GM23338 (cell line): ENCODE measurements around the gene GLG1. TPM values are rescaled to one million over a fixed set of nuclear protein-coding genes. Genes with fewer than 3 reads are reported as not detected.
"Not testable (repeated sequence)": the region's sequence is repeated elsewhere in the genome, so short reads cannot be mapped to it uniquely, and the experiment has no call there.

Experiments
- ATAC-seq: fragments of 200-7000 bp; cut with Tn5 transposase; 3 replicates; pipeline ENCODE4 v1.9.1; 2020
- DNase-seq: peaks from one replicate; pipeline ENCODE4 v3.0.0-alpha.2; 2015; ENCODE audit warnings: low spot score
- H2AFZ ChIP-seq: fragments of 200-600 bp; sonication (generic); 2 replicates; pipeline ENCODE4 v1.8.0; 2016; ENCODE audit warnings: antibody characterized with exemption, mild to moderate bottlenecking, moderate library complexity
- H3F3A ChIP-seq: fragments of 200-600 bp; sonication (generic); replicated peaks from 2 replicates; pipeline ENCODE4 v1.8.0; 2017; ENCODE audit warnings: antibody characterized with exemption, mixed run types, low read depth
- H3K27ac ChIP-seq: fragments of 200-600 bp; sonication (generic); 2 replicates; pipeline ENCODE4 v1.6.1; 2016; ENCODE audit warnings: low read depth
- H3K27me3 ChIP-seq: fragments of 200-600 bp; sonication (generic); 2 replicates; pipeline ENCODE4 v1.8.0; 2016; ENCODE audit warnings: mild to moderate bottlenecking, mixed run types, moderate library complexity; ENCODE audit not compliant: insufficient read depth
- H3K36me3 ChIP-seq: fragments of 200-600 bp; sonication (generic); 2 replicates; pipeline ENCODE4 v1.8.0; 2016; ENCODE audit warnings: mild to moderate bottlenecking; ENCODE audit not compliant: insufficient read depth
- H3K4me1 ChIP-seq: fragments of 200-600 bp; sonication (generic); 2 replicates; pipeline ENCODE4 v1.8.0; 2016; ENCODE audit warnings: mild to moderate bottlenecking, moderate library complexity; ENCODE audit not compliant: insufficient read depth
- H3K4me2 ChIP-seq: fragments of 200-600 bp; sonication (generic); 2 replicates; pipeline ENCODE4 v1.7.1; 2017; ENCODE audit warnings: mixed run types
- H3K4me3 ChIP-seq: fragments of 200-600 bp; sonication (generic); 2 replicates; pipeline ENCODE4 v1.6.1; 2016; ENCODE audit warnings: mixed run types
- H3K79me2 ChIP-seq: fragments of 200-600 bp; sonication (generic); replicated peaks from 2 replicates; pipeline ENCODE4 v1.8.0; 2017; ENCODE audit warnings: mild to moderate bottlenecking; ENCODE audit not compliant: insufficient read depth
- H3K9me2 ChIP-seq: fragments of 200-600 bp; sonication (generic); 2 replicates; pipeline ENCODE4 v1.8.0; 2017; ENCODE audit not compliant: insufficient read depth
- H4K20me1 ChIP-seq: fragments of 200-600 bp; sonication (generic); replicated peaks from 2 replicates; pipeline ENCODE4 v1.8.0; 2017; ENCODE audit warnings: mild to moderate bottlenecking; ENCODE audit not compliant: insufficient read depth
- H3K27ac Mint-ChIP-seq: 2 replicates; pipeline ENCODE4 v1.8.0; 2020; ENCODE audit warnings: inconsistent platforms, mild to moderate bottlenecking, moderate library complexity, mixed read lengths
- H3K27me3 Mint-ChIP-seq: 3 replicates; pipeline ENCODE4 v1.8.0; 2022; ENCODE audit warnings: low read depth, mild to moderate bottlenecking, moderate library complexity, mixed read lengths, inconsistent platforms; ENCODE audit not compliant: insufficient read depth, poor library complexity
- H3K36me3 Mint-ChIP-seq: 3 replicates; pipeline ENCODE4 v1.8.0; 2021; ENCODE audit warnings: low read depth, mild to moderate bottlenecking, inconsistent platforms, moderate library complexity, mixed read lengths
- H3K4me1 Mint-ChIP-seq: 3 replicates; pipeline ENCODE4 v1.8.0; 2020; ENCODE audit warnings: mild to moderate bottlenecking, inconsistent platforms, mixed read lengths
- H3K4me3 Mint-ChIP-seq: 3 replicates; pipeline ENCODE4 v1.8.0; 2021; ENCODE audit warnings: moderate library complexity, mild to moderate bottlenecking, inconsistent platforms, mixed read lengths
- H3K9me3 Mint-ChIP-seq: 3 replicates; pipeline ENCODE4 v1.8.0; 2020; ENCODE audit warnings: moderate library complexity, mild to moderate bottlenecking, inconsistent platforms, mixed read lengths
- CREB1 ChIP-seq: fragments of 250-450 bp; sonication (Bioruptor Pico); IDR thresholded peaks from 2 replicates; pipeline ENCODE4 v1.5.0; 2020; ENCODE audit warnings: low read depth, mild to moderate bottlenecking, moderate library complexity
- EZH2phosphoT487 ChIP-seq: fragments of 200-600 bp; sonication (generic); IDR thresholded peaks from one replicate; pipeline ENCODE4 v1.8.1; 2018; ENCODE audit warnings: antibody characterized with exemption; ENCODE audit not compliant: unreplicated experiment
- JUNB ChIP-seq: IDR thresholded peaks from one replicate; pipeline ENCODE4 v1.6.1; 2016; ENCODE audit warnings: antibody characterized with exemption; ENCODE audit not compliant: unreplicated experiment
- NANOG ChIP-seq: IDR thresholded peaks from 2 replicates; pipeline ENCODE4 v1.6.1; 2016; ENCODE audit warnings: antibody characterized with exemption, borderline replicate concordance
- REST ChIP-seq: IDR thresholded peaks from one replicate; pipeline ENCODE4 v1.6.1; 2018; ENCODE audit warnings: antibody characterized with exemption; ENCODE audit not compliant: unreplicated experiment
- STAT1 ChIP-seq: IDR thresholded peaks from one replicate; pipeline ENCODE4 v1.6.1; 2016; ENCODE audit warnings: antibody characterized with exemption; ENCODE audit not compliant: unreplicated experiment
- ZNF114 ChIP-seq: fragments of 250-450 bp; sonication (Bioruptor Pico); IDR thresholded peaks from 2 replicates; pipeline ENCODE4 v1.5.0; 2020; ENCODE audit warnings: mild to moderate bottlenecking, moderate library complexity
- ZNF331 ChIP-seq: fragments of 250-450 bp; sonication (Bioruptor Pico); IDR thresholded peaks from 2 replicates; pipeline ENCODE4 v1.5.0; 2020; ENCODE audit warnings: low read depth, mild to moderate bottlenecking, moderate library complexity
- polyA plus RNA-seq: library from polyadenylated mRNA; unstranded; fragments of >200 nt; fragmentation: Nextera tagmentation; extraction: Ambion mirVana; gene quantifications from 2 replicates; pipeline ENCODE4 v1.2.1, GENCODE V29; 2016
- total RNA-seq: library from RNA; depleted of rRNA; stranded (reverse); fragments of >200 nt; shearing (Covaris generic); gene quantifications from 2 replicates; pipeline ENCODE4 v1.2.3, GENCODE V29; 2014

The GLG1 gene
- total and polyA plus RNA-seq, 2 experiments from 2014 or later = 61.2 to 211 TPM

GRCh38 chr16:74443624-74444346 is 163.1 kb downstream of the GLG1 start:
- not testable (repeated sequence) for H4K20me1 ChIP-seq, H3K27ac ChIP-seq, H3K27ac Mint-ChIP-seq

DNA sequence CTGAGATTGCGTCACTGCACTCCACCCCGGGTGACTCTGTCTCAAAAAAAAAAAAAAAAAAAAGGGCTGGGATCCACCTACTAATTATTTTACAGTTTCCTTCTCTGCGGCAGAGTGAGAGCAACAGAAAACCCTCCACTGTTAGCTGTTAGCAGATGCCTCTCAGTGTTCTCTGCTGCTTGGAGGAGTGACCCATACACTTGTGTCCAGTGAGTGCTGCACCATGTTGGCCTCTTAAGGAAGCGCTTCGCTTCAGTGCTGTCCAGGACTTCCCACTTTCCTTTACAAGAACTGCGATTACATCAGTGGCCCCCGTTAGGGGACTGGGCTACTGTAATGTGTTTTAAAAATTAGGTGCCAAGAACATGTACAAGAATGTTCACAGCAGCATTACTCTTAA is 167.2 kb downstream of the GLG1 start:
- Histone ChIP-seq H3F3A (no peaks in the 10 kb centered on the region), H3K4me1 (no peaks in the 10 kb centered on the region), H3K4me2 (no peak overlapping the region), H3K4me3 (no peak overlapping the region), H2AFZ (no peak overlapping the region), H3K9me2 (no peaks in the 10 kb centered on the region), H3K27ac (no peak overlapping the region), H3K79me2 (no peaks in the 10 kb centered on the region), H3K27me3 (no peaks in the 10 kb centered on the region), H3K36me3 (no peaks in the 10 kb centered on the region), H4K20me1 (no peaks in the 10 kb centered on the region; the same call in 1 of the 2 replicates)
- peaks cover 10% of the 10 kb centered on the region; the same call in 2 of the 3 replicates for H3K9me3 Mint-ChIP-seq
- DNase-seq (no peak), ATAC-seq (no peak)
- no peak overlapping the region for H3K4me3 Mint-ChIP-seq
- TF ChIP-seq REST = no peak
- peaks cover 19% of the 10 kb centered on the region for H3K36me3 Mint-ChIP-seq
- no peaks in the 10 kb centered on the region for H3K4me1 Mint-ChIP-seq
- peaks cover 3% of the 10 kb centered on the region for H3K27me3 Mint-ChIP-seq
- H3K27ac Mint-ChIP-seq = no peak overlapping the region

More at GRCh38 chr16:74443624-74444346, 163.1 kb downstream of the GLG1 start:
- not testable (repeated sequence) for H3K9me3 Mint-ChIP-seq, H3K4me2 ChIP-seq, H3K27me3 ChIP-seq, H3K36me3 ChIP-seq, ATAC-seq, H3K9me2 ChIP-seq, H2AFZ ChIP-seq, H3F3A ChIP-seq, H3K4me1 Mint-ChIP-seq, H3K79me2 ChIP-seq, H3K4me3 ChIP-seq, H3K4me3 Mint-ChIP-seq, H3K27me3 Mint-ChIP-seq, DNase-seq, H3K4me1 ChIP-seq
- peaks cover 11% of the 10 kb centered on the region for H3K36me3 Mint-ChIP-seq

GRCh38 chr16:74438492-74438979 is 168.4 kb downstream of the GLG1 start:
- H3K27ac Mint-ChIP-seq = no peak overlapping the region
- H3K4me2 ChIP-seq = no peak overlapping the region
- no peaks in the 10 kb centered on the region for H3K4me1 ChIP-seq
- H3K79me2 ChIP-seq = no peaks in the 10 kb centered on the region
- no peak overlapping the region for H3K4me3 Mint-ChIP-seq
- no peaks in the 10 kb centered on the region for H3F3A ChIP-seq
- DNase-seq = no peak
- H3K27me3 Mint-ChIP-seq = peaks cover 5% of the 10 kb centered on the region
- peaks cover 19% of the 10 kb centered on the region for H3K36me3 Mint-ChIP-seq
- no peak overlapping the region for H3K27ac ChIP-seq
- H3K27me3 ChIP-seq = no peaks in the 10 kb centered on the region
- no peak overlapping the region for H2AFZ ChIP-seq
- peaks cover 10% of the 10 kb centered on the region; the same call in 2 of the 3 replicates for H3K9me3 Mint-ChIP-seq
- ATAC-seq = no peak
- H3K36me3 ChIP-seq = no peaks in the 10 kb centered on the region
- no peaks in the 10 kb centered on the region for H3K9me2 ChIP-seq
- H3K4me1 Mint-ChIP-seq = no peaks in the 10 kb centered on the region
- H4K20me1 ChIP-seq = no peaks in the 10 kb centered on the region; the same call in 1 of the 2 replicates
- no peak overlapping the region for H3K4me3 ChIP-seq
- TF ChIP-seq EZH2phosphoT487 = no peak
- no peak for TF ChIP-seq ZNF114 (CRISPR knock-in tag)
- no peak for TF ChIP-seq ZNF331 (CRISPR knock-in tag)
- TF ChIP-seq CREB1 (CRISPR knock-in tag) = no peak
- TF ChIP-seq JUNB = no peak
- TF ChIP-seq REST = no peak
- TF ChIP-seq NANOG = no peak
- no peak for TF ChIP-seq STAT1
